Osteocyte (in vitro differentiated cells): ENCODE data around the gene NDUFAF4. TPM values are rescaled to one million over a fixed set of nuclear protein-coding genes. Genes with fewer than 3 reads are reported as not detected.

Experiments
- DNase-seq: peaks from one replicate; pipeline ENCODE4 v3.0.0; 2021; ENCODE audit warnings: mixed read lengths; ENCODE audit not compliant: unreplicated experiment; ENCODE audit errors: extremely low spot score
- H3K27ac Mint-ChIP-seq: one replicate; pipeline ENCODE4 v1.8.0; 2021; ENCODE audit warnings: mild to moderate bottlenecking, mixed read lengths; ENCODE audit not compliant: unreplicated experiment
- H3K27me3 Mint-ChIP-seq: one replicate; pipeline ENCODE4 v1.8.0; 2021; ENCODE audit warnings: mixed read lengths; ENCODE audit not compliant: unreplicated experiment
- H3K36me3 Mint-ChIP-seq: one replicate; pipeline ENCODE4 v1.8.0; 2021; ENCODE audit warnings: mixed read lengths; ENCODE audit not compliant: unreplicated experiment
- H3K4me1 Mint-ChIP-seq: one replicate; pipeline ENCODE4 v1.8.0; 2021; ENCODE audit warnings: mixed read lengths; ENCODE audit not compliant: unreplicated experiment
- H3K4me3 Mint-ChIP-seq: one replicate; pipeline ENCODE4 v1.8.0; 2021; ENCODE audit warnings: mild to moderate bottlenecking, moderate library complexity, mixed read lengths; ENCODE audit not compliant: unreplicated experiment
- H3K9me3 Mint-ChIP-seq: one replicate; pipeline ENCODE4 v1.8.0; 2021; ENCODE audit warnings: mixed read lengths; ENCODE audit not compliant: unreplicated experiment
- long read RNA-seq: library from polyadenylated mRNA; unstranded; transcript quantifications from one replicate; pipeline ENCODE4 v2.0.0, GENCODE V29; 2021
- total RNA-seq: library from RNA; stranded (reverse); gene quantifications from 2 replicates; pipeline ENCODE4 v1.2.1, GENCODE V29; 2021
- TF ChIP-seq, protein P1 (sequence below): fragments of 200-600 bp; sonication (generic); IDR thresholded peaks from 2 replicates; pipeline ENCODE4 v1.5.0; 2021; ENCODE audit warnings: antibody characterized with exemption, mild to moderate bottlenecking, moderate library complexity

NDUFAF4 gene
- total RNA-seq: 20.5 and 21.6 TPM in 2 replicates
- long read RNA-seq, transcript NDUFAF4-201 (3 exons, 2,399 nt): major isoform, 36 of 43 reads
- long read RNA-seq, partial matches to known transcripts: 0 of 43 reads
- long read RNA-seq, other reads (novel, unspliced or antisense): 5 of 43 reads

DNA sequence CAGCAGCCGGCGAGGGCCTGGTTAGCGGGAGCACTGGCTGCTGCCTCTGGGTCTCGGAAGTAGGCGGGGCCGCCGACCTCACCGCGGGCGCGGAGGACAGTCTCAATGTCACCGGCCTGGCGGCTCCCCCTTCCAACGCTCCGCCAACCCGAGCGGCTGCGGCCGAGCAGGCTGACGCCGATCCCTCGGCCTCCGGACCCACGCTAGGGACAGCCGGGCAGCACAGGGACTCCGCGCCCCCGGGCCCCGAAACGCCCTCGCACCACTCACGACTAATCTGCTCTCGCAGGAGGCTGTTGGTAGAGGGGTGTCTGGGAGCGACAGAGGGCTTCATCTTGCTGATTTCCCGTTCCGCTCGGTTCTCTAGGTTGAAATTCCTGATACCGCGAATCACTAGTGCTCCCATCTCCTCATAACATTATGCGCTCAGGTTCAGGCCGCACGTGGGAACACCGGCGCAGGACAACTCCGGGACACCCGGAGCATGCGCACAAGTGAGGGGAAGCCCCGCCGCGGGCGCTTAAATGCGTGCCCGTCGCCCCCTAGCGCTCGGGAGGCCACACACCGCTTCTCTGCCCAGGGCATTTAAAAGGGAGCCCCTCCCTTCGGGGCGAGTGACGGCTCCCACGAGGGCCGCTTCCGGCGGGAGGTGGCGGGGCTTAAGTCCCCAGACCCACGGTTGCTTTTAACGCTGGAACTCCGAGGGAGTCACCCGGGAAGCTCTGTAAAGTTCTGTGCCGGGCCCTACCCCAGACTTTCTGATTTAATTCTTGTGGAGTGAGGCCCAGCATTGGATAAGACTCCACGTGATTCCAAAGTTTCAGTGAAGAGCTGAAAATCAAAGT is at the start of gene NDUFAF4:
TSS of gene NDUFAF4 (minus strand) at position 496 of the 845 bp plus-strand sequence. CDS start at position 406, 90 bp downstream.
- Mint-ChIP-seq H3K27me3 (peaks cover 24% of the 10 kb centered on the region), H3K4me3 (peak within 1 kb of the TSS; percentile 77)

DNA sequence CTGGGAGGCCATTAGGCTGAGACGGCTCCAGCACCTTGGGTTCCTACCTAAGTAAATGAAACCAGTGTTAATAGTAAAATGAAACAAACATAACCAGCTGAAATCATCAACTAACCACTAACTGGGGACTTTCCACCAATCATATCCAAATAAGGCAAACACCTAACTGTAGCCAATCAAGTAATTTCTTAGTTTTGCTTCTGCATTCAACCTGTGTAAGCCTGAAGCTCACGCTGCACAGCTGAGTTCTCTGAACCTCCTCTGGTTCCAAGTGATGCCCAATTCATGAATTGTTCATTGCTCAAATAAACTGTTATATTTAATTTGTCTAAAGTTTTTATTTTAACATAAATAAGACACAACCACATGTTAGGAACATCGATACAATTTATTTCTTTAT is 49.4 kb upstream of the NDUFAF4 start:
- no peaks in the 10 kb centered on the region for H3K4me1 Mint-ChIP-seq
- H3K9me3 Mint-ChIP-seq: no peaks in the 10 kb centered on the region
- H3K36me3 Mint-ChIP-seq: no peaks in the 10 kb centered on the region
- no peak for DNase-seq
- no peak overlapping the region for H3K27ac Mint-ChIP-seq
- TF ChIP-seq, protein P1, sequence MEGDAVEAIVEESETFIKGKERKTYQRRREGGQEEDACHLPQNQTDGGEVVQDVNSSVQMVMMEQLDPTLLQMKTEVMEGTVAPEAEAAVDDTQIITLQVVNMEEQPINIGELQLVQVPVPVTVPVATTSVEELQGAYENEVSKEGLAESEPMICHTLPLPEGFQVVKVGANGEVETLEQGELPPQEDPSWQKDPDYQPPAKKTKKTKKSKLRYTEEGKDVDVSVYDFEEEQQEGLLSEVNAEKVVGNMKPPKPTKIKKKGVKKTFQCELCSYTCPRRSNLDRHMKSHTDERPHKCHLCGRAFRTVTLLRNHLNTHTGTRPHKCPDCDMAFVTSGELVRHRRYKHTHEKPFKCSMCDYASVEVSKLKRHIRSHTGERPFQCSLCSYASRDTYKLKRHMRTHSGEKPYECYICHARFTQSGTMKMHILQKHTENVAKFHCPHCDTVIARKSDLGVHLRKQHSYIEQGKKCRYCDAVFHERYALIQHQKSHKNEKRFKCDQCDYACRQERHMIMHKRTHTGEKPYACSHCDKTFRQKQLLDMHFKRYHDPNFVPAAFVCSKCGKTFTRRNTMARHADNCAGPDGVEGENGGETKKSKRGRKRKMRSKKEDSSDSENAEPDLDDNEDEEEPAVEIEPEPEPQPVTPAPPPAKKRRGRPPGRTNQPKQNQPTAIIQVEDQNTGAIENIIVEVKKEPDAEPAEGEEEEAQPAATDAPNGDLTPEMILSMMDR: no peak
- H3K4me3 Mint-ChIP-seq: no peak overlapping the region
- peaks cover 48% of the 10 kb centered on the region for H3K27me3 Mint-ChIP-seq

More for the DNA sequence above, at the start of gene NDUFAF4:
- DNase-seq: peak; percentile 99
- H3K4me1 Mint-ChIP-seq: peaks cover 21% of the 10 kb centered on the region
- peaks cover 3% of the 10 kb centered on the region for H3K36me3 Mint-ChIP-seq
- peak within 1 kb of the TSS; percentile 91 for H3K27ac Mint-ChIP-seq
- H3K9me3 Mint-ChIP-seq: no peaks in the 10 kb centered on the region
- TF ChIP-seq, protein P1: peak; percentile 91

- DNase-seq: no peak
- H3K27me3 Mint-ChIP-seq: peaks cover 32% of the 10 kb centered on the region
- H3K36me3 Mint-ChIP-seq: no peaks in the 10 kb centered on the region
- no peaks in the 10 kb centered on the region for H3K9me3 Mint-ChIP-seq
- TF ChIP-seq, protein P1: no peak
- no peak overlapping the region for H3K27ac Mint-ChIP-seq
- peaks cover 10% of the 10 kb centered on the region for H3K4me1 Mint-ChIP-seq
- no peak overlapping the region for H3K4me3 Mint-ChIP-seq
Measured at GRCh38 chr6:96943555-96944215, 46.0 kb upstream of the NDUFAF4 start.

DNA sequence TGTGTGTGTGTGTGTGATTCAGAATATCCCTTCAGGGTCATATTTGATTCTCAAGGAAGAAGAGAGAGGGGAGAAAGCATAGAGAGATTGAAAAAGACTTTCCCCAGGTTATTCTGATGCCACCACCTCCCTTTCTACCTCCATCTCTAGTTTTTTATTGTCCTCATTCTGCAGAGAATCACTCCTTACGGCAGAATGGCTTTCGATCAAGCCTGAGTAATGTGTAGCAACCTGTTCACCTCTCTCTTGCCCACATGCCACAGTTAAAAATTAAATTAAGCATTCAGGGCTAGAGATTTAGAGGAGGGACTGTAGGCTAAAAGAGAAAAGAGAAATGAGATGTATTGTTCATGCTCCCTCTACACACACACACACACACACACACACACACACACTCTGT is 45.0 kb upstream of the NDUFAF4 start:
- no peaks in the 10 kb centered on the region for H3K36me3 Mint-ChIP-seq
- H3K9me3 Mint-ChIP-seq: no peaks in the 10 kb centered on the region
- no peak overlapping the region for H3K4me3 Mint-ChIP-seq
- DNase-seq: no peak
- peaks cover 14% of the 10 kb centered on the region for H3K4me1 Mint-ChIP-seq
- peaks cover 26% of the 10 kb centered on the region for H3K27me3 Mint-ChIP-seq
- TF ChIP-seq, protein P1: no peak
- no peak overlapping the region for H3K27ac Mint-ChIP-seq

DNA sequence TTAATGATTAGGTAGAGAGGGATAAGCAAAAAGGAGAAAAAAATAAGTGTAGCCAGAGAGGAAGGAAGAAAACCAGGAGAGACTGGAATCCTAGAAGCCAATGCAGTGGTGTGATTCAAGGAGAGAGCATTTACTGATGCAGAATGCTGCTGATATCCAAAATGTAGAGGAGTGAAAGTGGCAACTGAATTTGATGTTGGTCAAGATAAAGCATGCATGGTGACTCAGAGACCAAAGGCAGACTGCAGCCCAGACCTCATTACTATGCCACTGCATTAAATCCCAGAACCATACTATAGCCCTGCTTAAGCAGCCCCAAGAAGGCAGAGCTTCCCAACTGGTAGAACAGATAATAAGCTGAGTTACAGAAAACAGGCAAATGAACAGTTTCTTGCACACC is 42.6 kb upstream of the NDUFAF4 start:
- H3K4me1 Mint-ChIP-seq: peaks cover 14% of the 10 kb centered on the region
- H3K9me3 Mint-ChIP-seq: no peaks in the 10 kb centered on the region
- no peaks in the 10 kb centered on the region for H3K36me3 Mint-ChIP-seq
- H3K27ac Mint-ChIP-seq: no peak overlapping the region
- no peak for DNase-seq
- H3K27me3 Mint-ChIP-seq: peaks cover 15% of the 10 kb centered on the region
- TF ChIP-seq, protein P1: no peak
- no peak overlapping the region for H3K4me3 Mint-ChIP-seq
